ENCODE measurements around the gene BCL2L1.

Gene BCL2L1

GRCh38 chr20:31698243-31698802 lies 24.3 kb downstream of the BCL2L1 start:
- no peak for TF ChIP-seq TCF4 (CRISPR knock-in tag; IDR thresholded peaks at IDR 0.05; ENCODE audit: borderline replicate concordance)
- ATAC-seq: no peak

- TF ChIP-seq PATZ1 (CRISPR knock-in tag; IDR thresholded peaks at IDR 0.05; ENCODE audit: borderline replicate concordance) (no peak), SNAI2 (CRISPR knock-in tag; IDR thresholded peaks at IDR 0.05) (0 out of 2 replicates have a peak, but pooled peaks have one; percentile 15)
- peak; percentile 23; the same call in 2 of the 3 replicates for ATAC-seq
These were observed 26.5 kb downstream of the BCL2L1 start for GRCh38 chr20:31695849-31696804.

- TF ChIP-seq ISL1 (CRISPR knock-in tag; IDR thresholded peaks at IDR 0.05): no peak
- TF ChIP-seq TOX (CRISPR knock-in tag; IDR thresholded peaks at IDR 0.05; ENCODE audit: borderline replicate concordance): no peak
- TF ChIP-seq ZNF8 (CRISPR knock-in tag; IDR thresholded peaks at IDR 0.05): no peak
- TF ChIP-seq ZC3H10 (CRISPR knock-in tag; IDR thresholded peaks at IDR 0.05): no peak
- no peak for TF ChIP-seq ARNTL (CRISPR knock-in tag; IDR thresholded peaks at IDR 0.05; ENCODE audit: borderline replicate concordance, low read depth)
- no peak for TF ChIP-seq CSRNP3 (CRISPR knock-in tag; IDR thresholded peaks at IDR 0.05)
- no peak for TF ChIP-seq CREB5 (CRISPR knock-in tag; IDR thresholded peaks at IDR 0.05; ENCODE audit: low read depth)
- no peak for TF ChIP-seq GLIS3 (CRISPR knock-in tag; IDR thresholded peaks at IDR 0.05)
- no peak for TF ChIP-seq RARB (CRISPR knock-in tag; IDR thresholded peaks at IDR 0.05)
- TF ChIP-seq CSDC2 (CRISPR knock-in tag; IDR thresholded peaks at IDR 0.05): no peak
- TF ChIP-seq PATZ1 (CRISPR knock-in tag; IDR thresholded peaks at IDR 0.05; ENCODE audit: borderline replicate concordance): no peak
- no peak for TF ChIP-seq ZFP30 (CRISPR knock-in tag; IDR thresholded peaks at IDR 0.05)
- no peak for TF ChIP-seq TSHZ2 (CRISPR knock-in tag; IDR thresholded peaks at IDR 0.05)
- no peak for TF ChIP-seq PPARA (CRISPR knock-in tag; IDR thresholded peaks at IDR 0.05; ENCODE audit: borderline replicate concordance)
- TF ChIP-seq ZFP3 (CRISPR knock-in tag; IDR thresholded peaks at IDR 0.05): no peak
- TF ChIP-seq ESRRG (CRISPR knock-in tag; IDR thresholded peaks at IDR 0.05): no peak
- TF ChIP-seq OSR1 (CRISPR knock-in tag; IDR thresholded peaks at IDR 0.05): no peak
- no peak for TF ChIP-seq ZNF565 (CRISPR knock-in tag; conservative IDR thresholded peaks at IDR 0.05; ENCODE audit: low read depth)
- TF ChIP-seq BACH2 (CRISPR knock-in tag; IDR thresholded peaks at IDR 0.05; ENCODE audit: borderline replicate concordance): no peak
- ATAC-seq: no peak
These were observed 27.6 kb downstream of the BCL2L1 start for GRCh38 chr20:31694842-31695593.

Measured in SK-N-SH treated with all-trans-retinoic acid at 6 μM for 48 hours (cell line).